ENCODE results near the gene SYNM.

Gene SYNM

GRCh38 chr15:99143655-99144610, 39.1 kb downstream of the SYNM start:
- no peak for DNase-seq

- no peak for DNase-seq
Observed at GRCh38 chr15:99145005-99145404, 40.1 kb downstream of the SYNM start.

GRCh38 chr15:99145778-99146177, 40.9 kb downstream of the SYNM start:
- DNase-seq = no peak

- no peak for DNase-seq
Observed at GRCh38 chr15:99146661-99147060, 41.8 kb downstream of the SYNM start.

GRCh38 chr15:99148851-99149276, 44.0 kb downstream of the SYNM start:
- DNase-seq = no peak

DNA sequence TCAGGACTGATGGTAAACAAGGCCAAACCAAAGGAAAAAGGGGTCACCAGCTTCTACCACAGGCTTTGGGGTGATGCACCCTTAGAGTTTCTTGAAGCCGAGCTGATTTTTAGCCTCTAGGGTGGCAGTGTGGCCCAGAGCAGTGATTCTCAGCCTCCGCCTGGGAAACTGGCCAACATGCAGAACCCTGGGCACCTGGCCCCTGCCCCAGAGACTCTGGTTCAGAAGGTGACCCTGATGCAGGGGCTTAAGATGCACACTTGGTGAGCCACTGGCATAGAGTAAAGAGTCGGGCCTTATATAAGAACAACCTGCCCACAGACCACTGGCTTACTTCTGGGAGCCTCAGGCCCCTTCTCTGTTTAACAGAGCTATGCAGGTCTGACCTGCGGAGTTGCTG, 44.5 kb downstream of the SYNM start:
- DNase-seq = no peak

DNA sequence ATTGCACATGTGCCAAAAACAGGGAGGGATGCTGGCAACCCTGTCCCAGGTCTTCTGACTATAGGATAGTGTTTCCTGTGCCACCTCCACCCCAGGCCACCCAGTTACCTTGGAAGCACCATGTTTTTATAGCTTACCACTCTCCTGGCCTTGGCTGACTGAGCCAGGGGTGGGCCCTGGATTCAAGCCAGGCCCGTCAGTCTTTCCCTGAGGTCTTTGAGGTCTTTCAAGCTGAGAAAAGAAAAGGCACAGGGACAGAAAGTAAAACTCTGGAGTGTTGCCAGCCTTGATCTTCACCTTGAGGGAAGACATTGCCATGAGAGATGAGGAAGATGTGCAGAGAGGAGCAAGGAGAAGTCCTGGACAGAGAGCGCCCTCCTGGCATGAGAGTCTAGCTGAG, 46.3 kb downstream of the SYNM start:
- no peak for DNase-seq

GRCh38 chr15:99153026-99153535, 48.2 kb downstream of the SYNM start:
- no peak for DNase-seq

DNA sequence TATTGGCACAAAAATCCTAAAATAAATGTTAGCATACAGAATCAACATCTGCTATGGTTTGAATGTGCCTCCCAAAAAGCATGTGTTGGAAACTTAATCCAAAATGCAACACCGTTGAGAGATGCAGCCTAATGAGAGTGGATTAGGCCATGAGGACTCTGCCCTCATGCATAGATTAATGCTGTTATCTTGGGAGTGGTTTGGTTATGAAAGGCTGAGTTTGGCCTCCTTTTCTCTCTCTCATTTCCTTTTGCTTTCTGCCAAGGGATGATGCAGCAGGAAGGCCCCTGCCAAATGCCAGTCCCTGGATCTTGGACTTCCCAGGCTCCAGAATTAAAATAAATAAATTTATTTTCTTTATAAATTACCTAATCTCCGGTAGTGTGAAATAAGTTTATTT, 49.4 kb downstream of the SYNM start:
- no peak for DNase-seq

DNA sequence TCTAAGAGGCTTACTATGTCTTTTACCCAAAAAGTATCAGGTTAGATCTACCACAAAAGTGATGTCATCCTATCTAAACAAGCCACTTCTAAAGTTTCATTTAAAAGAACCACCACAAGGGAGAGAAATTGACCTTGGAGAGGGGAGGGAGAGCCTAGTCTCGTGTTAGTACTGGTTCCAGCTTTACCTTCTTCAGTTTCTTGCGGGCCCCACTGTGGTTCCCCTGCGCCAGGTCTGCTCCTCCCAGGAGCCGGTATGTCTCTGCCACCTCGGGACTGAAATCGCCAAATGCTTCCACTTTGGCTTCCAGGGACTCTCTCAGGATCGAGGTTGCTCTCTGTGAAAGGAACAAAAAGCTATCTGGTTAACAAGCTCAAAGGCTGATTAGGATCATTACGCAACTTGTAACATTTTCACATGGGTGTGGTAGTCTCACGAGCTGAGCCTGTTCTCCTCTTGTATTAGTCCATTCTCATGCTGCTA, 51.1 kb downstream of the SYNM start:
- DNase-seq = no peak

DNA sequence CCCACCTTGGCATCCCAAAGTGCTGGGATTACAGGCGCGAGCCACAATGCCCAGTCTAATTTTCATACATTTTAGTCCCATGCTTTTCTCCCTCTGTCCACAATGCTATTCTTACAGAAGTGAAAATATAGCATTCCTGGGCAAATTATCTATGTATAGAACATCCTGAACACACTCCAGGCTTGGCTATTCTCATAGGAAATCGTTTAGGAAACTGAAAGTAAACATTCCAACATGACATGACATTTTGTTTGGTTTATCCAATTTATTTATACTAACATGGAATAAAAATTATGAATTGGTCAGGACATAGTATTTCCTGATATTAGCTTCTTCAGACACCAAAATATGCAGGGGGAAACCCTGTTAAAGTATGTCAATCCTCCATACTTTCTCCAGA, 52.6 kb downstream of the SYNM start:
- no peak for DNase-seq

- no peak for DNase-seq
Observed at GRCh38 chr15:99158626-99159412, 53.9 kb downstream of the SYNM start.

- no peak for DNase-seq
Observed at GRCh38 chr15:99163271-99164062, 58.6 kb downstream of the SYNM start.

GRCh38 chr15:99164119-99164518, 59.2 kb downstream of the SYNM start:
- no peak for DNase-seq

GRCh38 chr15:99165020-99165790, 60.3 kb downstream of the SYNM start:
- DNase-seq = no peak

- DNase-seq = no peak
Observed at GRCh38 chr15:99165956-99166689, 61.2 kb downstream of the SYNM start.

DNA sequence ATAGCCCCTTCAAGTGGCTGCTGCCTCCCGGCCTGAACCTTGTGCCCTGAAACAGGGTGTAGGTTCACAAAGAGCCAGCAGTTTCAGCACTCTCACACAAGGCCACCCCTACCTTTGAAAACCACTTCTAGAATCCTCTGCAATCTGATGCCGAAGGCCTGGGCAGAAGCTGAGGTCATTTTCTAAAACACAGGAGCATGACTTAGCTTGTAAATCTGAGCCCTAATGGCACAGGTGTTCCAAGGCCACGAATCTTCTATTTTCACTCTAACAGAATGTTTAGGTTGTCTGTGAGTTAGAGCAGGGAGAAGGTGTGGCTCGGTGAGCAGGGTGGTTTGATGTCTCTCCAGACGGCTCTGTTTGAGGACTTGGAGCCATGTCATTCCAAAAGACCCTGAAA, 62.3 kb downstream of the SYNM start:
- DNase-seq = no peak

DNA sequence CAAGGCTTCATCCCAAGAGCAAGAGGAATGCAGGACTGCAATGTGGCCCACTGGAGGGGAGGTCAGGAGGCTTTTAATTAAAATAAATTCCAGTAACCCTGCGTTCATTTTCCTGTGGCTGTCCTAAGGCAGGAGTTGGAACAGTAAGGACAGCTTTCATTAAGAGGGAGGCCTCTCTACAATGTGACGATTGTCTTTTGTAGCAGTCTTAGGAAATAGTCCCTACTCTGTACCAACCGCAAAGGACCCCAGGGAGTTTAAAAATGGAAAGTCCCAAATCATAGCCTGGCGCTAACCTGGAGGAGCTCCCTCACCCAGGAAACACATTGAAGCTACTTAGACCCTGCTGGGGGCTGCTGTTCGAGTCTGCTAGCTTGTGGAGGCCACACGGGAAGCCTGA, 62.8 kb downstream of the SYNM start:
- DNase-seq = no peak

DNA sequence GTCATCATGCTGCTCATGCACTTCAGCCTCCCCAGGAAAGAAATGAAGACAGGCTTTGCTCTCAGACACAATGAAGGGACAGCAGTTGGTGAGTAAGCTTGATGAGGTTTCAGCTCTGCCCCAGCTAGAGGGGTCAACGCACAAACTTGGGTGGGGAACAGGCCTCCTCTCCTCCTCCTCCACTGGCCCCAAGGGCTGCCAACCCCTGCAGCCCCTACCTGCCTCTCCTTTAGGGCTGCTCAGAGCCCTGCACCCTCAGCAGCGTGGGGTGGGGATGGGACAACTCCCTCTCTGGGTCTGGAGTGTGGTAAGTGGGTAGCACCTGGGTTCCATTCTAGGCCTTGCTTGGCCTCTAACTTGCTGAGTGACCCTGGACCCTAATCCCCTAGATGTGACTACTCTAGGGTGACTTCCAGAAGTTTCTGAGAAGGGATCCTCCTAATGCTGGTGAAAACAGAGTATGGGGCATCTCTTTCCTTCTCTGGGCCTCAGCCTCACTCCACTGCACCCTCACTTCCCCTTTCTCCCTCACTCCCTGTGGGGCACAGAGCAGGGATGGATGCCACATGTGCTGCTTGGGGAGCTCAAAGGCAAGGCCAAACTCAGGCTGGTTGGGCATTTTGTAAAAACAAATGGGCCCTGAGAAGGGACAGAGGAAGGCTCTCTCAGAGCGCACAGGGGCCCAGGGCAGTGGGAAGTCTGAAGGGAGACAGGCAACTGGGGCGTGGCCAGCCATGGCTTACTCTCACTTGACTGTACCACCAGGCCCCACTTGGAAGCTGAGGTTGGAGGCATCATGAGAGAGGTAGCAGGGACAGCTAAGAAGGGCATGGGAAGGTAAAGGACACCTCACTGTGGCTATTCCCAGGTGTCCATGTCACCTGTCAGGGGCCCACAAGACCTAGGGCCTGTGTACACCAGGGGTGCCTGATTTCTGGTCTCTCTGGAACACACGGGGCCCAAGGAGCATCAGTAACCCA, 64.0 kb downstream of the SYNM start:
- DNase-seq = no peak

- no peak for DNase-seq
Observed at GRCh38 chr15:99169769-99170311, 65.0 kb downstream of the SYNM start.
